Mesendoderm (in vitro differentiated cells): ENCODE data around the gene KCMF1.

Source experiments
- DNase-seq: peaks from one replicate; pipeline ENCODE4 v3.0.0; 2013
- H2AK5ac ChIP-seq: 2 replicates; pipeline ENCODE4 v1.6.1; 2013; ENCODE audit warnings: low read length, inconsistent platforms
- H2BK120ac ChIP-seq: 2 replicates; pipeline ENCODE4 v1.6.1; 2013; ENCODE audit warnings: low read depth, mild to moderate bottlenecking, low read length, moderate library complexity, mixed read lengths
- H2BK15ac ChIP-seq: replicated peaks from 2 replicates; pipeline ENCODE4 v1.6.1; 2013; ENCODE audit warnings: low read depth, mild to moderate bottlenecking, moderate library complexity
- H2BK5ac ChIP-seq: 2 replicates; pipeline ENCODE4 v1.6.1; 2013; ENCODE audit warnings: low read length, inconsistent platforms
- H3K18ac ChIP-seq: 2 replicates; pipeline ENCODE4 v1.6.1; 2013; ENCODE audit warnings: mild to moderate bottlenecking, low read length, mixed read lengths
- H3K23ac ChIP-seq: one replicate; pipeline ENCODE4 v1.6.1; 2013; ENCODE audit warnings: low read length
- H3K27ac ChIP-seq: 2 replicates; pipeline ENCODE4 v1.5.1; 2013; ENCODE audit warnings: low read depth, mild to moderate bottlenecking, inconsistent platforms, low read length, moderate library complexity
- H3K27me3 ChIP-seq: 2 replicates; pipeline ENCODE4 v1.6.1; 2013; ENCODE audit warnings: low read length, control low read depth, mild to moderate bottlenecking, inconsistent platforms; ENCODE audit not compliant: insufficient read depth, poor library complexity
- H3K36me3 ChIP-seq: 2 replicates; pipeline ENCODE4 v1.6.1; 2013; ENCODE audit warnings: low read length, inconsistent platforms; ENCODE audit not compliant: control insufficient read depth, insufficient read depth
- H3K4ac ChIP-seq: one replicate; pipeline ENCODE4 v1.6.1; 2013; ENCODE audit warnings: low read depth, mild to moderate bottlenecking, low read length, moderate library complexity
- H3K4me1 ChIP-seq: 2 replicates; pipeline ENCODE4 v1.6.1; 2013; ENCODE audit warnings: low read depth, low read length, inconsistent platforms; ENCODE audit not compliant: control insufficient read depth
- H3K4me2 ChIP-seq: 2 replicates; pipeline ENCODE4 v1.6.1; 2013; ENCODE audit warnings: low read length
- H3K4me3 ChIP-seq: 2 replicates; pipeline ENCODE4 v1.5.1; 2013; ENCODE audit warnings: mild to moderate bottlenecking, low read length
- H3K56ac ChIP-seq: one replicate; pipeline ENCODE4 v1.6.1; 2013; ENCODE audit warnings: low read length
- H3K79me1 ChIP-seq: 2 replicates; pipeline ENCODE4 v1.6.1; 2013; ENCODE audit warnings: low read length, inconsistent platforms
- H3K79me2 ChIP-seq: 2 replicates; pipeline ENCODE4 v1.6.1; 2013; ENCODE audit warnings: mild to moderate bottlenecking, low read length; ENCODE audit not compliant: control insufficient read depth, insufficient read depth
- H3K9ac ChIP-seq: 2 replicates; pipeline ENCODE4 v1.6.1; 2013; ENCODE audit warnings: low read length, inconsistent platforms
- H4K5ac ChIP-seq: one replicate; pipeline ENCODE4 v1.6.1; 2013; ENCODE audit warnings: low read length
- H4K8ac ChIP-seq: one replicate; pipeline ENCODE4 v1.6.1; 2013; ENCODE audit warnings: low read depth, mild to moderate bottlenecking, control low read depth, low read length, moderate library complexity
- WGBS: extraction: QIAGEN DNeasy Blood & Tissue Kit; methylation state at CpG from one replicate; pipeline ENCODE4 v1.1.7; 2013; ENCODE audit warnings: low lambda C conversion rate, missing lambda C conversion rate; ENCODE audit not compliant: insufficient coverage; ENCODE audit errors: extremely low coverage; 5-methylcytosine and 5-hydroxymethylcytosine counted together

KCMF1 gene

GRCh38 chr2:85022232-85022631 is 51.3 kb downstream of the KCMF1 start:
- no peak overlapping the region for H2BK5ac ChIP-seq
- WGBS: no CpG with 5 or more reads among the region's 5 CpGs
- no peak overlapping the region for H2BK15ac ChIP-seq
- H2AK5ac ChIP-seq: no peak overlapping the region
- no peak overlapping the region for H4K8ac ChIP-seq
- H3K4me2 ChIP-seq: no peak overlapping the region
- no peaks in the 10 kb centered on the region for H3K4me1 ChIP-seq
- H3K9ac ChIP-seq: no peak overlapping the region
- no peak for DNase-seq
- no peak overlapping the region for H4K5ac ChIP-seq
- H3K27me3 ChIP-seq: no peaks in the 10 kb centered on the region
- H3K4me3 ChIP-seq: no peak overlapping the region
- no peak overlapping the region for H3K18ac ChIP-seq
- no peak overlapping the region for H3K27ac ChIP-seq
- peaks cover 46% of the 10 kb centered on the region for H3K79me2 ChIP-seq
- H3K23ac ChIP-seq: no peak overlapping the region
- H3K56ac ChIP-seq: no peak overlapping the region
- H3K79me1 ChIP-seq: peaks cover 5% of the 10 kb centered on the region
- no peaks in the 10 kb centered on the region for H3K36me3 ChIP-seq
- no peak overlapping the region for H2BK120ac ChIP-seq
- no peak overlapping the region for H3K4ac ChIP-seq

GRCh38 chr2:85024372-85025047 is 53.5 kb downstream of the KCMF1 start:
- peaks cover 36% of the 10 kb centered on the region for H3K79me2 ChIP-seq
- H2BK15ac ChIP-seq: no peak overlapping the region
- no peak overlapping the region for H3K56ac ChIP-seq
- DNase-seq: no peak
- H3K27ac ChIP-seq: no peak overlapping the region
- no peak overlapping the region for H2AK5ac ChIP-seq
- peaks cover 5% of the 10 kb centered on the region for H3K79me1 ChIP-seq
- no peaks in the 10 kb centered on the region for H3K36me3 ChIP-seq
- no peak overlapping the region for H3K4me2 ChIP-seq
- no peak overlapping the region for H4K5ac ChIP-seq
- H3K23ac ChIP-seq: no peak overlapping the region
- no peak overlapping the region for H3K9ac ChIP-seq
- no peak overlapping the region for H3K4me3 ChIP-seq
- H4K8ac ChIP-seq: no peak overlapping the region
- H3K4ac ChIP-seq: no peak overlapping the region
- H2BK5ac ChIP-seq: no peak overlapping the region
- H2BK120ac ChIP-seq: no peak overlapping the region
- no peaks in the 10 kb centered on the region for H3K4me1 ChIP-seq
- no peaks in the 10 kb centered on the region for H3K27me3 ChIP-seq
- 100% methylated on average over 2 of the region's 8 CpGs for WGBS
- H3K18ac ChIP-seq: no peak overlapping the region

- peaks cover 3% of the 10 kb centered on the region for H3K79me1 ChIP-seq
- H2BK120ac ChIP-seq: no peak overlapping the region
- H4K8ac ChIP-seq: no peak overlapping the region
- no peak overlapping the region for H3K4me2 ChIP-seq
- no peak overlapping the region for H3K4me3 ChIP-seq
- H3K18ac ChIP-seq: no peak overlapping the region
- no peak overlapping the region for H2AK5ac ChIP-seq
- peaks cover 5% of the 10 kb centered on the region for H3K79me2 ChIP-seq
- no peak overlapping the region for H3K4ac ChIP-seq
- no peak overlapping the region for H3K23ac ChIP-seq
- H3K36me3 ChIP-seq: no peaks in the 10 kb centered on the region
- no peak for DNase-seq
- no peak overlapping the region for H3K56ac ChIP-seq
- no peak overlapping the region for H2BK5ac ChIP-seq
- no peaks in the 10 kb centered on the region for H3K27me3 ChIP-seq
- no peak overlapping the region for H4K5ac ChIP-seq
- H2BK15ac ChIP-seq: no peak overlapping the region
- no peaks in the 10 kb centered on the region for H3K4me1 ChIP-seq
- WGBS: no CpG with 5 or more reads among the region's 5 CpGs
- no peak overlapping the region for H3K27ac ChIP-seq
- H3K9ac ChIP-seq: no peak overlapping the region
These were observed 61.7 kb downstream of the KCMF1 start for GRCh38 chr2:85032621-85033020.

- Histone ChIP-seq H3K4me1 (no peaks in the 10 kb centered on the region), H3K27ac (no peak overlapping the region), H3K4me2 (no peak overlapping the region), H2AK5ac (no peak overlapping the region), H3K36me3 (no peaks in the 10 kb centered on the region), H2BK120ac (no peak overlapping the region), H3K18ac (no peak overlapping the region), H3K79me1 (peaks cover 4% of the 10 kb centered on the region), H3K79me2 (peaks cover 5% of the 10 kb centered on the region), H2BK5ac (no peak overlapping the region), H3K4ac (no peak overlapping the region), H3K27me3 (no peaks in the 10 kb centered on the region), H4K8ac (no peak overlapping the region), H2BK15ac (no peak overlapping the region), H3K4me3 (no peak overlapping the region), H3K56ac (no peak overlapping the region), H3K9ac (no peak overlapping the region), H3K23ac (no peak overlapping the region), H4K5ac (no peak overlapping the region)
- no CpG with 5 or more reads among the region's 2 CpGs for WGBS
- peak; percentile 83 for DNase-seq
These were observed 62.4 kb downstream of the KCMF1 start for GRCh38 chr2:85033388-85033787.

- Histone ChIP-seq H3K23ac (no peak overlapping the region), H3K27me3 (no peaks in the 10 kb centered on the region), H3K4ac (no peak overlapping the region), H2AK5ac (no peak overlapping the region), H3K4me1 (no peaks in the 10 kb centered on the region), H2BK15ac (peak overlapping the region; percentile 27), H3K18ac (no peak overlapping the region), H3K79me1 (peaks cover 4% of the 10 kb centered on the region), H2BK120ac (no peak overlapping the region), H3K79me2 (peaks cover 5% of the 10 kb centered on the region), H3K56ac (no peak overlapping the region), H3K4me3 (no peak overlapping the region), H2BK5ac (no peak overlapping the region), H4K5ac (no peak overlapping the region), H3K36me3 (no peaks in the 10 kb centered on the region), H3K9ac (no peak overlapping the region), H4K8ac (no peak overlapping the region), H3K4me2 (no peak overlapping the region), H3K27ac (no peak overlapping the region)
- no peak for DNase-seq
- WGBS: no CpG with 5 or more reads among the region's 2 CpGs
These were observed 63.2 kb downstream of the KCMF1 start for GRCh38 chr2:85034158-85034557.

GRCh38 chr2:85037622-85038021 is 66.7 kb downstream of the KCMF1 start:
- Histone ChIP-seq H3K23ac (no peak overlapping the region), H3K27ac (no peak overlapping the region)

More at GRCh38 chr2:85037622-85038021, 66.7 kb downstream of the KCMF1 start:
- Histone ChIP-seq H3K4me1 (no peaks in the 10 kb centered on the region), H4K8ac (no peak overlapping the region), H3K9ac (no peak overlapping the region), H4K5ac (no peak overlapping the region), H3K79me2 (no peaks in the 10 kb centered on the region), H3K4me3 (no peak overlapping the region), H3K18ac (no peak overlapping the region), H3K4ac (no peak overlapping the region), H2AK5ac (no peak overlapping the region), H2BK15ac (no peak overlapping the region), H3K56ac (no peak overlapping the region), H2BK120ac (no peak overlapping the region), H3K79me1 (peaks cover 5% of the 10 kb centered on the region), H3K27me3 (no peaks in the 10 kb centered on the region), H3K36me3 (no peaks in the 10 kb centered on the region), H3K4me2 (no peak overlapping the region), H2BK5ac (no peak overlapping the region)
- no CpG with 5 or more reads among the region's 7 CpGs for WGBS
- no peak for DNase-seq
